Right lobe of liver (tissue), 6 donors: Measurements from ENCODE around the gene ABCG2. TPM values are rescaled to one million over a fixed set of nuclear protein-coding genes. Genes with fewer than 3 reads are reported as not detected.

ENCODE experiments used
- ATAC-seq, 4 donors: fragments of 200-7000 bp; cut with Tn5 transposase; one replicate each; pipeline ENCODE4 v1.9.1; 2020; ENCODE audit warnings: mild to moderate bottlenecking in 4 of 4, moderate library complexity in 4 of 4
- DNase-seq, 3 donors: peaks; one replicate each; pipeline ENCODE4 v3.0.0-alpha.2; 2020
- H3K27ac ChIP-seq, 3 donors: fragments of 200-600 bp; one replicate each; pipeline ENCODE4 v1.8.0; 2022
- H3K27me3 ChIP-seq, 2 donors: fragments of 200-600 bp; one replicate each; pipeline ENCODE4 v1.8.0; 2022
- H3K36me3 ChIP-seq, 4 donors: fragments of 200-600 bp; sonication (generic) in 1 of 4; one replicate each; pipeline versions ENCODE4 v1.5.1 to v1.8.0; 2017 to 2022; ENCODE audit warnings: control low read depth in 1 of 4
- H3K4me1 ChIP-seq, 4 donors: fragments of 200-600 bp; sonication (generic) in 1 of 4; one replicate each; pipeline versions ENCODE4 v1.5.1 to v1.8.0; 2017 to 2022; ENCODE audit warnings: control low read depth in 1 of 4
- H3K4me3 ChIP-seq, 3 donors: fragments of 200-600 bp; one replicate each; pipeline ENCODE4 v1.8.0; 2022
- H3K9me3 ChIP-seq, 4 donors: fragments of 200-600 bp; sonication (generic) in 1 of 4; one replicate each; pipeline versions ENCODE4 v1.5.1 to v1.8.0; 2017 to 2022; ENCODE audit warnings: control low read depth in 1 of 4
- CTCF ChIP-seq, 4 donors: fragments of 200-600 bp in 3 of 4; fragments of 450-650 bp in 1 of 4; IDR thresholded peaks; one replicate each; pipeline versions ENCODE4 v1.5.1 to v1.8.0; 2016 to 2022; ENCODE audit warnings: antibody characterized with exemption in 4 of 4, mild to moderate bottlenecking in 2 of 4
- POLR2A ChIP-seq: fragments of 450-650 bp; IDR thresholded peaks from one replicate; pipeline ENCODE4 v1.6.1; 2017; ENCODE audit warnings: antibody characterized with exemption, mild to moderate bottlenecking
- WGBS: methylation state at CpG from one replicate; pipeline ENCODE4 v1.1.6; 2018; ENCODE audit warnings: low coverage, low lambda C conversion rate; ENCODE audit not compliant: insufficient coverage; ENCODE audit errors: missing lambda C conversion rate; 5-methylcytosine and 5-hydroxymethylcytosine counted together
- intact Hi-C, 2 donors: fragments of 100-400 bp; cut with DNase I; formaldehyde crosslinking; loops; one replicate each; pipeline versions ENCODE4 v1.11.2 to v1.14.1; 2022
- small RNA-seq, 2 experiments: library from RNA; depleted of rRNA; stranded (forward); fragments of <200 nt; gene quantifications; one replicate each; pipeline ENCODE3, GENCODE V24; 2016
- total RNA-seq, 6 experiments: library from RNA; depleted of rRNA in 2 of 6; stranded (reverse); fragments of >200 nt in 2 of 6; fragmentation: NEBNext Ultra II Directional in 3 of 6; extraction: Animal tissue kit (Norgen Biotek cat#: 25700) in 3 of 6; gene quantifications; one replicate each; pipeline versions ENCODE4 v1.1.0 to v1.2.4, GENCODE V29; 2016 to 2023
- donor health status: DM: no; HTN: yes; CAD: no.
- donor health status: DM: no; HTN: no; CAD: no.
- donor health status: DM: no; HTN: no; CAD: no.
- donor health status: DM: no; HTN: yes; CAD: no.
- donor health status: DM: no; HTN: yes; CAD: no.

Gene ABCG2
- total RNA-seq, 6 experiments from 2014 or later: 6.4 to 11.4 (median 8.1) TPM

GRCh38 chr4:88043001-88043400 is 115.4 kb downstream of the ABCG2 start:
- no peak overlapping the region for H3K4me3 ChIP-seq
- no peaks in the 10 kb centered on the region for H3K4me1 ChIP-seq

GRCh38 chr4:88041626-88042025 is 116.8 kb downstream of the ABCG2 start:
- Histone ChIP-seq H3K4me1 (no peaks in the 10 kb centered on the region), H3K27ac (no peak overlapping the region), H3K9me3 (no peaks in the 10 kb centered on the region), H3K36me3 (peaks cover 0 to 29% (median 3%) of the 10 kb centered on the region in 4 donors), H3K27me3 (no peaks in the 10 kb centered on the region), H3K4me3 (no peak overlapping the region)
- intact Hi-C loops: no loop called here
- no peak for DNase-seq
- TF ChIP-seq CTCF (IDR thresholded peaks at IDR 0.05) (no peak), POLR2A (no peak)
- peak; percentile 66 to 95 (median 74) for ATAC-seq
- WGBS: 40% methylated on average over 1 of the region's 2 CpGs

More at GRCh38 chr4:88043001-88043400, 115.4 kb downstream of the ABCG2 start:
- Histone ChIP-seq H3K36me3 (peaks cover 0 to 29% (median 3%) of the 10 kb centered on the region in 4 donors), H3K9me3 (no peaks in the 10 kb centered on the region), H3K27ac (no peak overlapping the region), H3K27me3 (no peaks in the 10 kb centered on the region)
- intact Hi-C loops: no loop called here
- no peak for DNase-seq
- TF ChIP-seq CTCF (IDR thresholded peaks at IDR 0.05) (no peak), POLR2A (no peak)
- no peak for ATAC-seq
- WGBS: 83% methylated on average over 1 of the region's 1 CpG

GRCh38 chr4:88040707-88041106 is 117.7 kb downstream of the ABCG2 start:
- WGBS: 76% methylated on average over 3 of the region's 3 CpGs
- no peak for ATAC-seq
- intact Hi-C loops: no loop called here

More at GRCh38 chr4:88040707-88041106, 117.7 kb downstream of the ABCG2 start:
- Histone ChIP-seq H3K9me3 (no peaks in the 10 kb centered on the region), H3K4me1 (no peaks in the 10 kb centered on the region), H3K36me3 (peaks cover 0 to 35% (median 3%) of the 10 kb centered on the region in 4 donors), H3K27me3 (no peaks in the 10 kb centered on the region), H3K27ac (no peak overlapping the region), H3K4me3 (no peak overlapping the region)
- TF ChIP-seq CTCF (IDR thresholded peaks at IDR 0.05) (no peak), POLR2A (no peak)
- DNase-seq: no peak

Small RNAs within 50 kb of the gene (small RNA-seq; reads per million reads assigned to genes)
- gene RNU6-818P (0 reads per million in 2 experiments), gene RNU6ATAC31P (0 reads per million in 2 experiments)

Other genes starting within 250 kb of the ABCG2 start
- 100 to 1,000 TPM in 1 of 6 experiments, 10 to 100 TPM in 2, 1 to 10 TPM in 3; 6.0 to 240 (median 15.5) TPM for gene SPP1, start 182.9 kb downstream of the ABCG2 start, total RNA-seq
- gene PKD2, start 151.0 kb downstream of the ABCG2 start, total RNA-seq: 1 to 10 TPM; 5.5 to 9.0 (median 6.7) TPM
- gene PPM1K, start 125.9 kb upstream of the ABCG2 start, total RNA-seq: 10 to 100 TPM in 3 of 6 experiments, 1 to 10 TPM in 3; 3.8 to 15.7 (median 7.9) TPM
- gene HERC6, start 220.2 kb upstream of the ABCG2 start, total RNA-seq: 1 to 10 TPM; 1.7 to 4.2 (median 3.6) TPM